Endothelial cell of umbilical vein (primary cell): ENCODE measurements around the gene MOBP.

Experiments
- CTCF ChIP-seq, 2 donors: IDR thresholded peaks; 1 replicate in 1 of 2; 2 replicates in 1 of 2; pipeline ENCODE4 v1.5.1; 2011; ENCODE audit warnings: low read length in 2 of 2, mild to moderate bottlenecking in 2 of 2, moderate library complexity in 2 of 2, control low read depth in 1 of 2, inconsistent platforms in 1 of 2, low read depth in 1 of 2; ENCODE audit not compliant: insufficient read depth in 1 of 2; ENCODE audit errors: extremely low read depth in 1 of 2
- EZH2 ChIP-seq: IDR thresholded peaks from 2 replicates; pipeline ENCODE4 v1.6.1; 2012; ENCODE audit warnings: borderline replicate concordance, low read depth, mild to moderate bottlenecking, moderate library complexity, low read length, inconsistent platforms; ENCODE audit not compliant: severe bottlenecking
- MYC ChIP-seq: IDR thresholded peaks from one replicate; pipeline ENCODE4 v1.6.1; 2011; ENCODE audit warnings: mild to moderate bottlenecking, low read depth, low read length
- POLR2A ChIP-seq: IDR thresholded peaks from 2 replicates; pipeline ENCODE4 v1.6.1; 2012; ENCODE audit warnings: low read depth, mild to moderate bottlenecking, control low read depth, low read length
- POLR2AphosphoS5 ChIP-seq: IDR thresholded peaks from 2 replicates; pipeline ENCODE4 v1.6.1; 2012; ENCODE audit warnings: low read depth, mild to moderate bottlenecking, control low read depth, low read length, moderate library complexity; ENCODE audit not compliant: insufficient read depth
- TF ChIP-seq, protein P1 (sequence below): IDR thresholded peaks from 2 replicates; pipeline ENCODE4 v1.6.1; 2011; ENCODE audit not compliant: insufficient read depth, insufficient read length

DNA sequence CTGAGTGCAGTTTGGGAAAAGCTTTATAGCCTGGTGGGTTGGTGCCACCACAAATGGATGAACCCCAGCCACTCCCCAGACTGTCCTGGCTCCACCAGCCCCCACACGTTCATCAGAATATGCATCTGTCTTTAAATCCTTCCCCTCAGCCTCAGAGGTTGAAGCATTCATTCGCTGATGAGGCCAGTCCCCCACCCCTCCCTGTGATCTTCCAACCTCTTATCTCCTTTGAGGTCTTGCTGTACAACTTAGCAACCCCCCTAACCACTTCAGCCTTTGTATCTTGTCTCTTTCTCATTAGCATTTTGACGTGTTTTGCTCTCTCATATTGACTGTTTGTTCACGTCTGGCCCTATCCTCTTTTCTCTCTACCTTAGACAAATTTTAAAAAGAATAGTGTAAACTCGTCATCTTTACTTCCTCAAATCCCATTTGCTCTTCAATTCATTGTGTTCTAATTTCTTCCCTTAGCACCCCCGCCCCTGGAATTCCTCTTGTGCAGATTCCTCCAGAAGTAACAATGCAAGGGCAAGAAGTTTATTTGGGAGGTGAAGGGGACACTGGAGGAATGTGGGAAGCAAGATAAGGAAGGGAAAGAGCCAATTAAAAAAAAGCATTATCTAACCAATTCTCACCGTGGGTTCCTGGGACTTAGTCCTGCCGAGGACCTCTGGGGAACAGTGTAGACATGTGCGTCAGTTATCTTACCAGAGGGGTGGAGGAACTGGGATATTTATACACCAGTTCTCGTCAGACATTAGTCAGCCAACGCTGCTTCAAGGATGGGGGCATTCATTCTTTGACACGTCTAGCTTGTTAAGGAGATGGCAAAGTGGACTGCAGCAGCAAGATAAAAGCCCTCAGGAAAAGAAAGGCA, 38.6 kb downstream of the MOBP start:
- TF ChIP-seq CTCF (IDR thresholded peaks at IDR 0.05; ENCODE audit: extremely low read depth in 1 of 2, insufficient read depth in 1 of 2, low read depth in 1 of 2, low read length in 2 of 2) (no peak), EZH2 (no peak), MYC (no peak), POLR2A (no peak), POLR2AphosphoS5 (peak; percentile 22)
- TF ChIP-seq, protein P1, sequence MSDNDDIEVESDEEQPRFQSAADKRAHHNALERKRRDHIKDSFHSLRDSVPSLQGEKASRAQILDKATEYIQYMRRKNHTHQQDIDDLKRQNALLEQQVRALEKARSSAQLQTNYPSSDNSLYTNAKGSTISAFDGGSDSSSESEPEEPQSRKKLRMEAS: no peak
